Peyer's patch (tissue), 4 donors: Measurements from ENCODE around the gene PHLDB2.

ENCODE experiments used
- CTCF ChIP-seq, 6 experiments: fragments of 450-650 bp in 4 of 6; fragments of 200-600 bp in 2 of 6; sonication (generic) in 1 of 6; IDR thresholded peaks; one replicate each; pipeline ENCODE4 v1.5.1; 2017 to 2019; ENCODE audit warnings: antibody characterized with exemption in 6 of 6, mild to moderate bottlenecking in 3 of 6, moderate library complexity in 1 of 6
- POLR2A ChIP-seq, 2 donors: fragments of 450-650 bp; IDR thresholded peaks; one replicate each; pipeline ENCODE4 v1.5.1; 2017; ENCODE audit warnings: antibody characterized with exemption in 2 of 2, mild to moderate bottlenecking in 2 of 2, moderate library complexity in 2 of 2

GRCh38 chr3:111848283-111848682 lies 10.8 kb upstream of the PHLDB2 start:
- TF ChIP-seq CTCF (IDR thresholded peaks at IDR 0.05) (no peak), POLR2A (IDR thresholded peaks at IDR 0.05) (no peak)
